Measurements from ENCODE around the gene ZNF391. TPM values are rescaled to one million over a fixed set of nuclear protein-coding genes. Genes with fewer than 3 reads are reported as not detected.

Gene ZNF391
- total and polyA plus RNA-seq, 4 donors: 0.14 to 0.61 (median 0.27) TPM

DNA sequence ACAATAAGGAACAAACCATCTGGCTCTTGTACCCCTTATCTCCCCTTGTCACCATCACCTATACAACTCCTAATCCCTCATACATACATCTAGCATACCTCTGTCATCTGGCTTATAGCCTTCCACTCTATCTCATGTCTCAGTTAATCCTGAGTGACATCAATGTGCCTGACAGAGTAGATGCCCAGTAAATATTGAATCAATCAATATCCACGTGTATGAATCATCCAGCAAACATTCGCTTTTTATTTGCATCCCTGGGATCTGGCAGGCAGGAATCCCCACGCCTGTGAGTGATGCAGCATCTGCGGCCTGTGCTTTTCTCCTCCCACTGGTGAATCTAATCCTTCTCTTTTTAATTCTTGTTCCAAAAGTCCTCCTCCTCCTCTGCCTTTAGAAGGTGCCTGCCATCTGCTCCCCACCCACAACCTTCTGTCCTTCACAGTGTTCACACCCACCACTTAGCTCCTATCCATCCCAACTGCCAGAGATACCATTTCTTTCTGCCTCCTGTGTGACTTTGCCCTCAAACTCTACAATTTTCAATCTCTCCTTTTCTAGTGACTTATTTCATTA is 37.6 kb downstream of the ZNF391 start (continued):
- no peak for TF ChIP-seq ATF3 (IDR thresholded peaks at IDR 0.05)
- TF ChIP-seq JUND (IDR thresholded peaks at IDR 0.05): no peak

DNA sequence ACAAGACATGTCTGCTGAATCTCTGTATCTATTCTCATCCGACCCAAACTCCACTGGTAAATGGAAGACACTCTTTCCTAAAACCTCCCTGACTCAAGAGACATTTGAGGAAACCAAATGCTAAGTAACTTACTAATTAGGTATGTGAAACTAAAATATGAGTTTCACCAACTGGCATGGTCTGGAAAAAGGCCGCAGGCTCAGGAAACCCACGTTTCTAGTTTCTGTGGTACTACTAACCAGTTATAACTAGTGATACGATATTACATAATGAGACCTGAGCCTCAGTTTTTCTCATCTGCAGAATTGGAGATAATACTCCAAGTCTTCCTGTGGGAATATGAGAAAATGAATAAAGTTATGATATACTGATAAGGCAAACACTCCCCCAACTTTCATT is 39.9 kb downstream of the ZNF391 start:
- no peak overlapping the region for H3K4me3 ChIP-seq (ENCODE audit: low read depth in 1 of 3, low read length in 3 of 3)
- 72% methylated on average over 4 of the region's 4 CpGs for WGBS

DNA sequence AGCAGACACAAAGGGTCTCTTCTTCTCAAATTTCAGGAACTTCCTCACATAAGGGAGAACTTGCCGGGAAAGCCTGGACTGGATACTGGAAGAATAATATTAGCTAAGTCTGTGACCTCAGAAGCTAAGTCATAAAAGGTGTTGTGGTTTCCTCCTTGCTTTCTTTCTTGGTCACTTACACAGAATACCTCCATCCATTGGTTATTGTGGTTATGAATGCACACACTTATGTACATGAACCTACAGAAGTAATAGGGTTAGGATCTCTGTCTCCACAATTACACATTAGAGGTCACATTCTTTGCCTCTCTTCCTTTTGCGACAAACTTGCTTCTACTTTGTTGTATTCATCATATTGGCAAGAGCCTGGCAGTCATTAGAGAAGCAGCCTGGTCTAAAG is 40.4 kb downstream of the ZNF391 start:
- H3K27me3 ChIP-seq (ENCODE audit: control insufficient read depth in 4 of 4, insufficient read depth in 4 of 4, low read length in 3 of 4): no peaks in the 10 kb centered on the region
- WGBS: 83% methylated on average over 2 of the region's 2 CpGs
- H3K9ac ChIP-seq (ENCODE audit: low read depth in 1 of 2, low read length in 2 of 2): no peak overlapping the region
- peaks cover 6 to 21% (median 18%) of the 10 kb centered on the region in 4 donors for H3K9me3 ChIP-seq (ENCODE audit: control insufficient read depth in 4 of 4, low read length in 3 of 4)
- H3K4me3 ChIP-seq (ENCODE audit: low read depth in 1 of 3, low read length in 3 of 3): no peak overlapping the region
- no peaks in the 10 kb centered on the region for H3K36me3 ChIP-seq (ENCODE audit: control insufficient read depth in 4 of 4, insufficient read depth in 3 of 4, low read depth in 1 of 4, low read length in 3 of 4)
- no peaks in the 10 kb centered on the region for H3K4me1 ChIP-seq (ENCODE audit: control insufficient read depth in 4 of 4, insufficient read depth in 4 of 4, low read length in 3 of 4)
- no peak for DNase-seq (ENCODE audit: low spot score)
- H3K27ac ChIP-seq (ENCODE audit: low read depth in 1 of 2, low read length in 2 of 2): no peak overlapping the region
- TF ChIP-seq RAD21 (IDR thresholded peaks at IDR 0.05) (no peak), EGR1 (IDR thresholded peaks at IDR 0.05; ENCODE audit: low read depth in 2 of 2) (no peak), HNF4G (IDR thresholded peaks at IDR 0.05) (no peak), REST (IDR thresholded peaks at IDR 0.05) (no peak), SP1 (IDR thresholded peaks at IDR 0.05) (no peak), FOXA1 (IDR thresholded peaks at IDR 0.05) (no peak), YY1 (IDR thresholded peaks at IDR 0.05) (no peak), GABPA (IDR thresholded peaks at IDR 0.05 in 1 of 2, conservative IDR thresholded peaks at IDR 0.05 in 1 of 2) (no peak), RXRA (IDR thresholded peaks at IDR 0.05) (no peak), TAF1 (conservative IDR thresholded peaks at IDR 0.05) (no peak), NR2F2 (IDR thresholded peaks at IDR 0.05) (no peak), JUND (IDR thresholded peaks at IDR 0.05) (no peak)
- TF ChIP-seq, protein P1, sequence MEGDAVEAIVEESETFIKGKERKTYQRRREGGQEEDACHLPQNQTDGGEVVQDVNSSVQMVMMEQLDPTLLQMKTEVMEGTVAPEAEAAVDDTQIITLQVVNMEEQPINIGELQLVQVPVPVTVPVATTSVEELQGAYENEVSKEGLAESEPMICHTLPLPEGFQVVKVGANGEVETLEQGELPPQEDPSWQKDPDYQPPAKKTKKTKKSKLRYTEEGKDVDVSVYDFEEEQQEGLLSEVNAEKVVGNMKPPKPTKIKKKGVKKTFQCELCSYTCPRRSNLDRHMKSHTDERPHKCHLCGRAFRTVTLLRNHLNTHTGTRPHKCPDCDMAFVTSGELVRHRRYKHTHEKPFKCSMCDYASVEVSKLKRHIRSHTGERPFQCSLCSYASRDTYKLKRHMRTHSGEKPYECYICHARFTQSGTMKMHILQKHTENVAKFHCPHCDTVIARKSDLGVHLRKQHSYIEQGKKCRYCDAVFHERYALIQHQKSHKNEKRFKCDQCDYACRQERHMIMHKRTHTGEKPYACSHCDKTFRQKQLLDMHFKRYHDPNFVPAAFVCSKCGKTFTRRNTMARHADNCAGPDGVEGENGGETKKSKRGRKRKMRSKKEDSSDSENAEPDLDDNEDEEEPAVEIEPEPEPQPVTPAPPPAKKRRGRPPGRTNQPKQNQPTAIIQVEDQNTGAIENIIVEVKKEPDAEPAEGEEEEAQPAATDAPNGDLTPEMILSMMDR (IDR thresholded peaks at IDR 0.05; ENCODE audit: low read depth, low read length, missing input control): no peak

More for the DNA sequence above, 39.9 kb downstream of the ZNF391 start:
- no peak overlapping the region for H3K9ac ChIP-seq (ENCODE audit: low read depth in 1 of 2, low read length in 2 of 2)
- H3K4me1 ChIP-seq (ENCODE audit: control insufficient read depth in 4 of 4, insufficient read depth in 4 of 4, low read length in 3 of 4): no peaks in the 10 kb centered on the region
- no peaks in the 10 kb centered on the region for H3K27me3 ChIP-seq (ENCODE audit: control insufficient read depth in 4 of 4, insufficient read depth in 4 of 4, low read length in 3 of 4)
- H3K36me3 ChIP-seq (ENCODE audit: control insufficient read depth in 4 of 4, insufficient read depth in 3 of 4, low read depth in 1 of 4, low read length in 3 of 4): no peaks in the 10 kb centered on the region
- peaks cover 6 to 18% (median 15%) of the 10 kb centered on the region in 4 donors for H3K9me3 ChIP-seq (ENCODE audit: control insufficient read depth in 4 of 4, low read length in 3 of 4)
- TF ChIP-seq YY1 (IDR thresholded peaks at IDR 0.05): no peak
- TF ChIP-seq FOXA2 (IDR thresholded peaks at IDR 0.05): no peak
- TF ChIP-seq, protein P1 (IDR thresholded peaks at IDR 0.05; ENCODE audit: low read depth, low read length, missing input control): no peak
- no peak for TF ChIP-seq NR2F2 (IDR thresholded peaks at IDR 0.05)
- no peak for TF ChIP-seq RAD21 (IDR thresholded peaks at IDR 0.05)
- TF ChIP-seq SP1 (IDR thresholded peaks at IDR 0.05): no peak
- no peak for TF ChIP-seq HNF4G (IDR thresholded peaks at IDR 0.05)
- no peak for TF ChIP-seq MAX (IDR thresholded peaks at IDR 0.05)
- no peak for TF ChIP-seq TAF1 (conservative IDR thresholded peaks at IDR 0.05)
- no peak for TF ChIP-seq JUND (IDR thresholded peaks at IDR 0.05)
- no peak for TF ChIP-seq RXRA (IDR thresholded peaks at IDR 0.05)
- TF ChIP-seq, protein P2, sequence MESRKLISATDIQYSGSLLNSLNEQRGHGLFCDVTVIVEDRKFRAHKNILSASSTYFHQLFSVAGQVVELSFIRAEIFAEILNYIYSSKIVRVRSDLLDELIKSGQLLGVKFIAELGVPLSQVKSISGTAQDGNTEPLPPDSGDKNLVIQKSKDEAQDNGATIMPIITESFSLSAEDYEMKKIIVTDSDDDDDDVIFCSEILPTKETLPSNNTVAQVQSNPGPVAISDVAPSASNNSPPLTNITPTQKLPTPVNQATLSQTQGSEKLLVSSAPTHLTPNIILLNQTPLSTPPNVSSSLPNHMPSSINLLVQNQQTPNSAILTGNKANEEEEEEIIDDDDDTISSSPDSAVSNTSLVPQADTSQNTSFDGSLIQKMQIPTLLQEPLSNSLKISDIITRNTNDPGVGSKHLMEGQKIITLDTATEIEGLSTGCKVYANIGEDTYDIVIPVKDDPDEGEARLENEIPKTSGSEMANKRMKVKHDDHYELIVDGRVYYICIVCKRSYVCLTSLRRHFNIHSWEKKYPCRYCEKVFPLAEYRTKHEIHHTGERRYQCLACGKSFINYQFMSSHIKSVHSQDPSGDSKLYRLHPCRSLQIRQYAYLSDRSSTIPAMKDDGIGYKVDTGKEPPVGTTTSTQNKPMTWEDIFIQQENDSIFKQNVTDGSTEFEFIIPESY (IDR thresholded peaks at IDR 0.05): no peak
- H3K27ac ChIP-seq (ENCODE audit: low read depth in 1 of 2, low read length in 2 of 2): no peak overlapping the region
- DNase-seq (ENCODE audit: low spot score): no peak

All from liver (tissue), 9 donors.